GM19025 (cell line): ENCODE measurements around the gene ADM5.

Experiments used
- ATAC-seq: cut with Tn5 transposase; IDR thresholded peaks from one replicate; pipeline ENCODE4 v1.9.1; 2021; ENCODE audit warnings: mild to moderate bottlenecking, low read depth, moderate library complexity; ENCODE audit not compliant: unreplicated experiment

ADM5 gene

GRCh38 chr19:49678985-49679770 lies 10.2 kb upstream of the ADM5 start:
- no peak for ATAC-seq

- no peak for ATAC-seq
Observed at GRCh38 chr19:49679771-49680413, 9.5 kb upstream of the ADM5 start.

- no peak for ATAC-seq
Observed at GRCh38 chr19:49680421-49681351, 8.7 kb upstream of the ADM5 start.

GRCh38 chr19:49681830-49682229 lies 7.6 kb upstream of the ADM5 start:
- ATAC-seq, result no peak

- ATAC-seq, result no peak
Observed at GRCh38 chr19:49682274-49682673, 7.1 kb upstream of the ADM5 start.

- no peak for ATAC-seq
Observed at GRCh38 chr19:49683814-49684250, 5.6 kb upstream of the ADM5 start.

GRCh38 chr19:49684251-49684982 lies 5.0 kb upstream of the ADM5 start:
- ATAC-seq, result no peak

GRCh38 chr19:49684983-49685553 lies 4.3 kb upstream of the ADM5 start:
- no peak for ATAC-seq

- no peak for ATAC-seq
Observed at GRCh38 chr19:49685845-49686332, 3.5 kb upstream of the ADM5 start.

- no peak for ATAC-seq
Observed at GRCh38 chr19:49686503-49687088, 2.8 kb upstream of the ADM5 start.

GRCh38 chr19:49687150-49687549 lies 2.2 kb upstream of the ADM5 start:
- no peak for ATAC-seq

GRCh38 chr19:49687566-49688316 lies 1.7 kb upstream of the ADM5 start:
- no peak for ATAC-seq

- no peak for ATAC-seq
Observed at GRCh38 chr19:49688531-49689132, 762 bp upstream of the ADM5 start.

- no peak for ATAC-seq
Observed at GRCh38 chr19:49690079-49690655, 773 bp downstream of the ADM5 start.

GRCh38 chr19:49690656-49691242 lies 1.4 kb downstream of the ADM5 start, which contains the start of gene CPT1C:
Gene CPT1C, plus strand, starts transcription at chr19:49691116. Its CDS starts 1,137 bp downstream, at chr19:49692253.
- no peak for ATAC-seq

- ATAC-seq, result no peak
Observed at GRCh38 chr19:49691243-49692146, 2.1 kb downstream of the ADM5 start.

GRCh38 chr19:49692147-49692506 lies 2.7 kb downstream of the ADM5 start:
- ATAC-seq, result no peak
